Loucy (cell line): ENCODE results near the gene PROP1.
"Not testable (repeated sequence)": the region's sequence is repeated elsewhere in the genome, so short reads cannot be mapped to it uniquely, and the experiment has no call there.

Source experiments
- H2AFZ ChIP-seq: fragments of 200-600 bp; sonication (generic); 2 replicates; pipeline ENCODE4 v1.6.0; 2016; ENCODE audit warnings: antibody characterized with exemption, mild to moderate bottlenecking, low read length, moderate library complexity
- H3F3A ChIP-seq: fragments of 200-600 bp; 2 replicates; pipeline ENCODE4 v1.6.0; 2016; ENCODE audit warnings: antibody characterized with exemption, low read depth, mild to moderate bottlenecking
- H3K27me3 ChIP-seq: fragments of 200-600 bp; sonication (generic); 2 replicates; pipeline ENCODE4 v1.6.1; 2014; ENCODE audit warnings: low read length, mild to moderate bottlenecking; ENCODE audit not compliant: insufficient read depth, poor library complexity, severe bottlenecking
- H3K36me3 ChIP-seq: fragments of 200-600 bp; sonication (generic); 2 replicates; pipeline ENCODE4 v1.6.1; 2016; ENCODE audit warnings: low read length; ENCODE audit not compliant: insufficient read depth
- H3K4me1 ChIP-seq: fragments of 200-600 bp; sonication (generic); 2 replicates; pipeline ENCODE4 v1.5.1; 2014; ENCODE audit warnings: low read length, mild to moderate bottlenecking; ENCODE audit not compliant: insufficient read depth, poor library complexity, severe bottlenecking
- H3K4me2 ChIP-seq: fragments of 200-600 bp; sonication (generic); 2 replicates; pipeline ENCODE4 v1.6.0; 2014; ENCODE audit warnings: antibody characterized with exemption, low read length, low read depth, mild to moderate bottlenecking; ENCODE audit not compliant: poor library complexity, severe bottlenecking
- H3K4me3 ChIP-seq: fragments of 200-600 bp; sonication (generic); 2 replicates; pipeline ENCODE4 v1.5.1; 2014; ENCODE audit warnings: low read length, mild to moderate bottlenecking, mixed read lengths; ENCODE audit not compliant: poor library complexity, severe bottlenecking
- H3K79me2 ChIP-seq: fragments of 200-600 bp; sonication (generic); 2 replicates; pipeline ENCODE4 v1.6.1; 2014; ENCODE audit warnings: low read length; ENCODE audit not compliant: insufficient read depth
- H3K9ac ChIP-seq: fragments of 200-600 bp; sonication (generic); 2 replicates; pipeline ENCODE4 v1.6.0; 2014; ENCODE audit warnings: mild to moderate bottlenecking, low read depth, low read length, moderate library complexity; ENCODE audit not compliant: poor library complexity, severe bottlenecking
- H3K9me2 ChIP-seq: fragments of 200-600 bp; sonication (generic); replicated peaks from 2 replicates; pipeline ENCODE4 v1.6.1; 2016; ENCODE audit warnings: low read depth, low read length, mixed read lengths
- H3K9me3 ChIP-seq: fragments of 200-600 bp; sonication (generic); 2 replicates; pipeline ENCODE4 v1.6.1; 2014; ENCODE audit warnings: mild to moderate bottlenecking, antibody characterized with exemption, low read length, low read depth; ENCODE audit not compliant: insufficient read depth
- H4K20me1 ChIP-seq: fragments of 200-600 bp; sonication (generic); 2 replicates; pipeline ENCODE4 v1.6.0; 2014; ENCODE audit warnings: antibody characterized with exemption, low read length, mild to moderate bottlenecking; ENCODE audit not compliant: insufficient read depth, poor library complexity, severe bottlenecking
- EZH2phosphoT487 ChIP-seq: fragments of 200-600 bp; IDR thresholded peaks from 2 replicates; pipeline ENCODE4 v1.6.1; 2018; ENCODE audit warnings: antibody characterized with exemption, mild to moderate bottlenecking, moderate library complexity, borderline replicate concordance
- TF ChIP-seq, protein P1 (sequence below): fragments of 200-600 bp; sonication (generic); conservative IDR thresholded peaks from 2 replicates; pipeline ENCODE4 v1.5.1; 2014; ENCODE audit warnings: mild to moderate bottlenecking, antibody characterized with exemption, low read length

Gene PROP1

DNA sequence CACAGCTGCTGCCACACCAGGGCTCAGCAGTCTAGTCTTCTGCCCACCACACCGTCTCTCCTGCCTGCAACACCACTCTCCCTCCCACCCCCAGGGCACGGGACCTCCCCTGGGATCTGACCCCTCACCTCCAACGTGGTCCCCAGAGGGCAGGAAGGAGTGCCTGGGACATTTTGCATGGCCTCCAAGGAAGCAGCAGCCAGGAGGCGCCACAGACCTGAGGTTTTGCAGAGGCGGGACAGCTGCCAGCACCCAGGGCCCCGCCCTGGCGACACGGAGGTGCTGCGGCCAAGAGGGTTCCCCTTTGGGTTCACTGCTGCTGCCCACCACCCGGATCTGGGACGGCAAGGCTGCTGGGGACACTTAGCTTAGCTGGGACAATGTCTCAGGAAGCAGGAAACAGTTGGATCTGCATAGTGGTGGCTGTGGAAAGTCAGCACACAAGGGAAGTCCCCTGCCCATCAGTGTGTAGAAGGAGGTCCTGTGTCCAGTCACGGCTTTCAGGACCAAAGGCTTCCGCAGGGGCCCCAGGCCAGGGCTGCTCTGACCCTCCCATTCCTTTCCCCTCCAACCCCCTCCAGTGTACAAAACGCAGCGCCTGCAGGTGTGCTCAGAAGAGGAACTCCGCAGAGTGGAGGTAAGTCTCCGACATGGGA, 13.8 kb downstream of the PROP1 start:
- H4K20me1 ChIP-seq = no peaks in the 10 kb centered on the region
- H2AFZ ChIP-seq = no peak overlapping the region
- no peaks in the 10 kb centered on the region for H3K9me3 ChIP-seq
- H3F3A ChIP-seq = no peaks in the 10 kb centered on the region
- H3K9ac ChIP-seq = no peak overlapping the region
- no peaks in the 10 kb centered on the region for H3K36me3 ChIP-seq
- no peak overlapping the region for H3K4me2 ChIP-seq
- no peak overlapping the region for H3K4me3 ChIP-seq
- H3K79me2 ChIP-seq = no peaks in the 10 kb centered on the region
- no peaks in the 10 kb centered on the region for H3K9me2 ChIP-seq
- no peaks in the 10 kb centered on the region for H3K4me1 ChIP-seq
- no peaks in the 10 kb centered on the region for H3K27me3 ChIP-seq
- TF ChIP-seq EZH2phosphoT487 = no peak
- TF ChIP-seq, protein P1, sequence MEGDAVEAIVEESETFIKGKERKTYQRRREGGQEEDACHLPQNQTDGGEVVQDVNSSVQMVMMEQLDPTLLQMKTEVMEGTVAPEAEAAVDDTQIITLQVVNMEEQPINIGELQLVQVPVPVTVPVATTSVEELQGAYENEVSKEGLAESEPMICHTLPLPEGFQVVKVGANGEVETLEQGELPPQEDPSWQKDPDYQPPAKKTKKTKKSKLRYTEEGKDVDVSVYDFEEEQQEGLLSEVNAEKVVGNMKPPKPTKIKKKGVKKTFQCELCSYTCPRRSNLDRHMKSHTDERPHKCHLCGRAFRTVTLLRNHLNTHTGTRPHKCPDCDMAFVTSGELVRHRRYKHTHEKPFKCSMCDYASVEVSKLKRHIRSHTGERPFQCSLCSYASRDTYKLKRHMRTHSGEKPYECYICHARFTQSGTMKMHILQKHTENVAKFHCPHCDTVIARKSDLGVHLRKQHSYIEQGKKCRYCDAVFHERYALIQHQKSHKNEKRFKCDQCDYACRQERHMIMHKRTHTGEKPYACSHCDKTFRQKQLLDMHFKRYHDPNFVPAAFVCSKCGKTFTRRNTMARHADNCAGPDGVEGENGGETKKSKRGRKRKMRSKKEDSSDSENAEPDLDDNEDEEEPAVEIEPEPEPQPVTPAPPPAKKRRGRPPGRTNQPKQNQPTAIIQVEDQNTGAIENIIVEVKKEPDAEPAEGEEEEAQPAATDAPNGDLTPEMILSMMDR = peak; percentile 40

DNA sequence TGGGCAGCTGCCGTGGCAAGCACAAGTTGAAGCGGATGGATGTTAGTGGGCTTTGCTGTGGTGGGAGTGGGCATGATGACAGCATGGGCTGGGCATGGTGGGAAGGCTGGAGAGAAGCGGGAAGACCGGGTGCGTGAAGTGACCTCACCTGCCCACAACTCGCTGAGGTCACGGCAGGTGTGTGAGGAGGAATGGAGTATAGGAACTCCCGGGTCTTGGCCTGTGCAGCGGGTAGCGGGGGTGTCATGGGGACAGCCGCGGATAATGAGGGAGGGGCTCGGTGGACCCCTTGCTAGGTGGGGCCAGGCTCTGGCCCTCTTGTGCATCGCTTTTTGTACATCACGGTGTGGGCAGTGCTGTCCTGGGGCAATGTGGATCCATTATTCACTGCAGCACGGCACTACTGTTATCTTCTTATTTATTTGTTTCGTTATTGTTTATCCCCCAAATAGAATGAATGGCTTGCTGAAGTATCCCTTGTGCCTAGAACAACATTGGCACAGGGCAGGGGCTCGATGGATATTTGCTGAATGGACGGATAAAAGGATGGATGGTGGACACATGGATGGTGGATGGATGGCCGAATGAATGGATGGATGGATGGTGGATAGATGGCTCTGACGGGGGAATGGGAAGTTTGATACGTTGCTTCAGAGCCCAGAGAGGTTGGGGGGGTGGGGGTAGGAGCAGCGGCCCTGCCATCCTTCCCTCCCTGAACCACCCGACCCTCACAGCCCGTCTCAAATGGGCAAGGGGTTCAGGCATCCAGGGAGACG, 14.6 kb downstream of the PROP1 start:
- no peak overlapping the region for H3K4me2 ChIP-seq
- no peak overlapping the region for H3K9ac ChIP-seq
- no peaks in the 10 kb centered on the region for H3K36me3 ChIP-seq
- no peaks in the 10 kb centered on the region for H3K79me2 ChIP-seq
- H4K20me1 ChIP-seq = no peaks in the 10 kb centered on the region
- H3K4me3 ChIP-seq = no peak overlapping the region
- no peak overlapping the region for H2AFZ ChIP-seq
- no peaks in the 10 kb centered on the region for H3F3A ChIP-seq
- H3K27me3 ChIP-seq = no peaks in the 10 kb centered on the region
- H3K9me3 ChIP-seq = no peaks in the 10 kb centered on the region
- no peaks in the 10 kb centered on the region for H3K9me2 ChIP-seq
- TF ChIP-seq EZH2phosphoT487 = no peak
- TF ChIP-seq, protein P1 = no peak
- H3K4me1 ChIP-seq = no peaks in the 10 kb centered on the region

DNA sequence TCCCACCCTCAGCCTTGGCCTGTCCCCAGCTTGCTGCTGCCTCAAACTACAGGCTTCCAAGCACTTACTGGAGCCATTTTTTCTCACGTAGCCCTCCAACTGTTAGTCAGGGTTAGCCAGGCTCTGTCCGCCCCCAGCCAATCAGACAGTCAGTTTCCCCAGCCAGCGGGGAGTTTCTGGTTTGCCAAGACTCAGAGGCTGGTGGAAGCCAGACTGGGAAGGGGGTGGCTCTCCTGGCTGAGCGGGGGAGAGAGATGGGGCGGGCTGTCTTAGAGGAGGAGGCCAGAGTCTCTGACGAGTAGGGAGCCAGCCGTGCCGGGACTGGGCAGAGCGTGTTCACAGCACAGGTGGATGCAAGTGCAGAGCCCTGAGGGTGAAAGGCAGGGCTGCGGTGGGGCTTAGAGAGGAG, 15.3 kb downstream of the PROP1 start:
- Histone ChIP-seq H2AFZ (no peak overlapping the region), H3K4me2 (no peak overlapping the region), H3K4me1 (no peaks in the 10 kb centered on the region), H3K4me3 (no peak overlapping the region), H3K9me3 (no peaks in the 10 kb centered on the region), H3K79me2 (no peaks in the 10 kb centered on the region), H3K27me3 (no peaks in the 10 kb centered on the region), H4K20me1 (no peaks in the 10 kb centered on the region), H3K9me2 (no peaks in the 10 kb centered on the region), H3K36me3 (no peaks in the 10 kb centered on the region), H3F3A (no peaks in the 10 kb centered on the region), H3K9ac (no peak overlapping the region)
- TF ChIP-seq EZH2phosphoT487 = no peak
- TF ChIP-seq, protein P1 = no peak

DNA sequence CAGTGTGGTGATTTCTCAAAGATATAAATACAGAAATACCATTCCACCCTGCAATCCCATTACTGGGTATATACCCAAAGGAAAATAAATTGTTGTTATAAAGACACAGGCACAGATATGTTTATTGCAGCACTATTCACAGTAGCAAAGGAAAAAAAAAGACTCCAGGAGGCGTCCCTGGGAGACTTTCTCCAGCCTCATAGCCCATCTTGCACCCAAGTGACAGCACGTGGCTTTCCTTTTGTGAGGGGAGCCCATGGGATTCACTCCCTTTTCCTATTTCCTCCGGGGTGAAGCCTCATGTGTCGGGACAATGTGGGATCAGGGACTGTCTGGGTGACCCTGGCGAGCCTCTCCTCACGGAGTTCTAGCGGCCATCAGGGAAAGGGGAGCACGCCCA, 18.4 kb downstream of the PROP1 start:
- H3K9ac ChIP-seq, H3K4me3 ChIP-seq, H3K4me1 ChIP-seq, H3F3A ChIP-seq, H3K36me3 ChIP-seq, H3K4me2 ChIP-seq, H3K9me3 ChIP-seq, H3K27me3 ChIP-seq, H4K20me1 ChIP-seq, H3K9me2 ChIP-seq, H3K79me2 ChIP-seq, H2AFZ ChIP-seq: not testable (repeated sequence)
